Measurements from ENCODE around the gene VSTM5.

DNA sequence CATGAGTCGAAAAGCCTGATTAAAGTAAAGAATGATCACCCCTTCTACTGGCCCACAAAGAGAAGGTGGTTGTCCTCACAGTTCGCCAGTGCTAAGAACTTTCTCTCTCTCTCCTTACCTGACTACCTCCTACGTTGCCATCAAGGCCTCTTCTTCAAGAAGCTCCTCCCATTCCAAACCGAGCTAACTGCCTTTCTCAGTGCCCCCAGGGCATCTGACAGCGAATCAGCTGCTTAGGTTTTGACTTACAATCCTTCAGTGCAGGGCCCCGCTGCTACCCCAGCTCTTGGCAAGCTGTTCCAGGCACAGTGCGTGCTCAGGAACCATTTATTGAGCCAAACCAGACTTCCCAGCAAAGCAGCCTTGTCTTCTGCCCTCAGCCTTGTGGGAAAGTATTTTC lies 5.8 kb downstream of the VSTM5 start:
- TF ChIP-seq ETV6 (CRISPR knock-in tag; IDR thresholded peaks at IDR 0.05): no peak
- no peak for TF ChIP-seq ZNF232 (CRISPR knock-in tag; IDR thresholded peaks at IDR 0.05)
- TF ChIP-seq JUN (CRISPR knock-in tag; IDR thresholded peaks at IDR 0.05): no peak
- TF ChIP-seq, protein P1, sequence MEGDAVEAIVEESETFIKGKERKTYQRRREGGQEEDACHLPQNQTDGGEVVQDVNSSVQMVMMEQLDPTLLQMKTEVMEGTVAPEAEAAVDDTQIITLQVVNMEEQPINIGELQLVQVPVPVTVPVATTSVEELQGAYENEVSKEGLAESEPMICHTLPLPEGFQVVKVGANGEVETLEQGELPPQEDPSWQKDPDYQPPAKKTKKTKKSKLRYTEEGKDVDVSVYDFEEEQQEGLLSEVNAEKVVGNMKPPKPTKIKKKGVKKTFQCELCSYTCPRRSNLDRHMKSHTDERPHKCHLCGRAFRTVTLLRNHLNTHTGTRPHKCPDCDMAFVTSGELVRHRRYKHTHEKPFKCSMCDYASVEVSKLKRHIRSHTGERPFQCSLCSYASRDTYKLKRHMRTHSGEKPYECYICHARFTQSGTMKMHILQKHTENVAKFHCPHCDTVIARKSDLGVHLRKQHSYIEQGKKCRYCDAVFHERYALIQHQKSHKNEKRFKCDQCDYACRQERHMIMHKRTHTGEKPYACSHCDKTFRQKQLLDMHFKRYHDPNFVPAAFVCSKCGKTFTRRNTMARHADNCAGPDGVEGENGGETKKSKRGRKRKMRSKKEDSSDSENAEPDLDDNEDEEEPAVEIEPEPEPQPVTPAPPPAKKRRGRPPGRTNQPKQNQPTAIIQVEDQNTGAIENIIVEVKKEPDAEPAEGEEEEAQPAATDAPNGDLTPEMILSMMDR (IDR thresholded peaks at IDR 0.05): no peak
- TF ChIP-seq, protein P2, sequence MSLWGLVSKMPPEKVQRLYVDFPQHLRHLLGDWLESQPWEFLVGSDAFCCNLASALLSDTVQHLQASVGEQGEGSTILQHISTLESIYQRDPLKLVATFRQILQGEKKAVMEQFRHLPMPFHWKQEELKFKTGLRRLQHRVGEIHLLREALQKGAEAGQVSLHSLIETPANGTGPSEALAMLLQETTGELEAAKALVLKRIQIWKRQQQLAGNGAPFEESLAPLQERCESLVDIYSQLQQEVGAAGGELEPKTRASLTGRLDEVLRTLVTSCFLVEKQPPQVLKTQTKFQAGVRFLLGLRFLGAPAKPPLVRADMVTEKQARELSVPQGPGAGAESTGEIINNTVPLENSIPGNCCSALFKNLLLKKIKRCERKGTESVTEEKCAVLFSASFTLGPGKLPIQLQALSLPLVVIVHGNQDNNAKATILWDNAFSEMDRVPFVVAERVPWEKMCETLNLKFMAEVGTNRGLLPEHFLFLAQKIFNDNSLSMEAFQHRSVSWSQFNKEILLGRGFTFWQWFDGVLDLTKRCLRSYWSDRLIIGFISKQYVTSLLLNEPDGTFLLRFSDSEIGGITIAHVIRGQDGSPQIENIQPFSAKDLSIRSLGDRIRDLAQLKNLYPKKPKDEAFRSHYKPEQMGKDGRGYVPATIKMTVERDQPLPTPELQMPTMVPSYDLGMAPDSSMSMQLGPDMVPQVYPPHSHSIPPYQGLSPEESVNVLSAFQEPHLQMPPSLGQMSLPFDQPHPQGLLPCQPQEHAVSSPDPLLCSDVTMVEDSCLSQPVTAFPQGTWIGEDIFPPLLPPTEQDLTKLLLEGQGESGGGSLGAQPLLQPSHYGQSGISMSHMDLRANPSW (CRISPR knock-in tag; conservative IDR thresholded peaks at IDR 0.05; ENCODE audit: low read depth): no peak
- TF ChIP-seq, protein P3, sequence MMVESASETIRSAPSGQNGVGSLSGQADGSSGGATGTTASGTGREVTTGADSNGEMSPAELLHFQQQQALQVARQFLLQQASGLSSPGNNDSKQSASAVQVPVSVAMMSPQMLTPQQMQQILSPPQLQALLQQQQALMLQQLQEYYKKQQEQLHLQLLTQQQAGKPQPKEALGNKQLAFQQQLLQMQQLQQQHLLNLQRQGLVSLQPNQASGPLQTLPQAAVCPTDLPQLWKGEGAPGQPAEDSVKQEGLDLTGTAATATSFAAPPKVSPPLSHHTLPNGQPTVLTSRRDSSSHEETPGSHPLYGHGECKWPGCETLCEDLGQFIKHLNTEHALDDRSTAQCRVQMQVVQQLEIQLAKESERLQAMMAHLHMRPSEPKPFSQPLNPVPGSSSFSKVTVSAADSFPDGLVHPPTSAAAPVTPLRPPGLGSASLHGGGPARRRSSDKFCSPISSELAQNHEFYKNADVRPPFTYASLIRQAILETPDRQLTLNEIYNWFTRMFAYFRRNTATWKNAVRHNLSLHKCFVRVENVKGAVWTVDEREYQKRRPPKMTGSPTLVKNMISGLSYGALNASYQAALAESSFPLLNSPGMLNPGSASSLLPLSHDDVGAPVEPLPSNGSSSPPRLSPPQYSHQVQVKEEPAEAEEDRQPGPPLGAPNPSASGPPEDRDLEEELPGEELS (CRISPR knock-in tag; IDR thresholded peaks at IDR 0.05): no peak
- TF ChIP-seq ZNF138 (CRISPR knock-in tag; conservative IDR thresholded peaks at IDR 0.05): no peak
- no peak for TF ChIP-seq TEAD1 (CRISPR knock-in tag; IDR thresholded peaks at IDR 0.05)
- TF ChIP-seq SOX15 (CRISPR knock-in tag; IDR thresholded peaks at IDR 0.05): no peak

Measured in WTC11 (cell line).